OCI-LY7 (cell line): ENCODE data around the gene FCSK. TPM values are rescaled to one million over a fixed set of nuclear protein-coding genes. Genes with fewer than 3 reads are reported as not detected.

Source experiments
- BruUV-seq: library from RNA; stranded (reverse); fragments of 400-500 nt; replicated peaks from 2 replicates; lab custom pipeline; 2021; lab: Mats Ljungman, UMichigan
- CTCF ChIA-PET: fragments of 300-600 bp; sonication (Branson Sonifier 250); formaldehyde crosslinking; loops from one replicate; lab custom pipeline; 2022; ENCODE audit warnings: antibody characterized with exemption; ENCODE audit not compliant: unreplicated experiment; lab: Charles Lee
- POLR2A ChIA-PET: fragments of 300-600 bp; sonication (Branson Sonifier 250); formaldehyde crosslinking; loops from one replicate; lab custom pipeline; 2022; ENCODE audit warnings: antibody characterized with exemption; lab: Charles Lee
- DNase-seq: peaks from one replicate; pipeline ENCODE4 v3.0.0-alpha.2; 2015; ENCODE audit warnings: low spot score
- H2AFZ ChIP-seq: fragments of 200-600 bp; sonication (generic), shearing (Covaris generic); 2 replicates; pipeline ENCODE4 v1.6.1; 2014; ENCODE audit warnings: mild to moderate bottlenecking, antibody characterized with exemption, low read length, moderate library complexity
- H3K27ac ChIP-seq: fragments of 200-600 bp; sonication (generic); 2 replicates; pipeline ENCODE4 v1.5.1; 2014; ENCODE audit warnings: mixed run types, low read depth, mild to moderate bottlenecking, moderate library complexity, low read length, inconsistent platforms; ENCODE audit not compliant: poor library complexity, severe bottlenecking
- H3K36me3 ChIP-seq: fragments of 200-600 bp; sonication (generic); 2 replicates; pipeline ENCODE4 v1.6.1; 2014; ENCODE audit warnings: mild to moderate bottlenecking, antibody characterized with exemption, low read length, moderate library complexity, mixed read lengths; ENCODE audit not compliant: insufficient read depth
- H3K4me1 ChIP-seq: fragments of 200-600 bp; sonication (generic); 2 replicates; pipeline ENCODE4 v1.5.1; 2014; ENCODE audit warnings: mild to moderate bottlenecking, low read length; ENCODE audit not compliant: insufficient read depth, poor library complexity, severe bottlenecking
- H3K4me2 ChIP-seq: fragments of 200-600 bp; sonication (generic); 2 replicates; pipeline ENCODE4 v1.6.1; 2014; ENCODE audit warnings: mild to moderate bottlenecking, low read length
- H3K4me3 ChIP-seq: fragments of 200-600 bp; sonication (generic); 2 replicates; pipeline ENCODE4 v1.5.1; 2014; ENCODE audit warnings: mild to moderate bottlenecking, low read depth, low read length; ENCODE audit not compliant: poor library complexity, severe bottlenecking
- H3K79me2 ChIP-seq: fragments of 200-600 bp; sonication (generic); 2 replicates; pipeline ENCODE4 v1.6.1; 2016; ENCODE audit warnings: low read depth, mild to moderate bottlenecking, low read length, moderate library complexity, mixed read lengths; ENCODE audit not compliant: insufficient read depth
- H3K9me2 ChIP-seq: fragments of 200-600 bp; sonication (generic); 2 replicates; pipeline ENCODE4 v1.6.1; 2016; ENCODE audit warnings: mild to moderate bottlenecking, low read length, mixed read lengths; ENCODE audit not compliant: insufficient read depth
- H3K9me3 ChIP-seq: fragments of 200-600 bp; sonication (generic); 2 replicates; pipeline ENCODE4 v1.6.1; 2014; ENCODE audit warnings: mild to moderate bottlenecking, mixed run types, low read length, mixed read lengths
- H4K20me1 ChIP-seq: fragments of 200-600 bp; sonication (generic); 2 replicates; pipeline ENCODE4 v1.6.1; 2014; ENCODE audit warnings: mild to moderate bottlenecking, antibody characterized with exemption, low read length, moderate library complexity, mixed read lengths; ENCODE audit not compliant: insufficient read depth
- CTCF ChIP-seq: fragments of 200-600 bp; sonication (generic); conservative IDR thresholded peaks from 2 replicates; pipeline ENCODE4 v1.5.1; 2014; ENCODE audit warnings: mild to moderate bottlenecking, antibody characterized with exemption, low read length, moderate library complexity, mixed read lengths
- EZH2phosphoT487 ChIP-seq: fragments of 200-600 bp; sonication (generic); IDR thresholded peaks from 2 replicates; pipeline ENCODE4 v1.6.1; 2018; ENCODE audit warnings: low read depth, borderline replicate concordance, mild to moderate bottlenecking, mixed run types, antibody characterized with exemption, low read length, moderate library complexity, mixed read lengths
- intact Hi-C: fragments of 100-400 bp; cut with micrococcal nuclease; formaldehyde crosslinking; loops from one replicate; pipeline ENCODE4 v1.10.0; 2022; ENCODE audit not compliant: unreplicated experiment
- total RNA-seq, 2 experiments: library from RNA; depleted of rRNA in 1 of 2; stranded (reverse); fragments of >200 nt in 1 of 2; shearing (Covaris generic) in 1 of 2; gene quantifications; 2 replicates each; pipeline ENCODE4 v1.2.3, GENCODE V29; 2014 to 2022

The FCSK gene
- total RNA-seq, 2 experiments from 2014 or later = 6.8 to 14.3 TPM

GRCh38 chr16:70453117-70453891 is 1.1 kb upstream of the FCSK start:
- no peak for TF ChIP-seq CTCF
- Histone ChIP-seq H3K9me3 (no peaks in the 10 kb centered on the region), H3K4me2 (peak overlapping the region; percentile 90), H3K4me3 (peak overlapping the region; percentile 77), H3K27ac (peak overlapping the region; percentile 61), H3K9me2 (no peaks in the 10 kb centered on the region), H2AFZ (peak overlapping the region; percentile 92), H3K36me3 (no peaks in the 10 kb centered on the region), H3K4me1 (peaks cover 11% of the 10 kb centered on the region), H3K79me2 (no peaks in the 10 kb centered on the region), H4K20me1 (no peaks in the 10 kb centered on the region)
- DNase-seq = no peak
- CTCF ChIA-PET = interaction anchor here (1.0 to 1.5 kb wide), 4 partner anchors 14 to 62 kb away, joined by 3 to 6 read pairs (median 4); partner anchors contain the start of gene ST3GAL2
- POLR2A ChIA-PET = interaction anchor here (0.6 to 2.9 kb wide), 18 partner anchors 11 to 1160 kb away, joined by 3 to 19 read pairs (median 6); partner anchors contain the start of genes AARS1, COG4, SF3B3 and ST3GAL2
- TSS peak; percentile 94 for BruUV-seq
- intact Hi-C loops = no loop called here

GRCh38 chr16:70453892-70454221 is 538 bp upstream of the FCSK start:
- intact Hi-C loops = loop anchor here (1.0 to 2.0 kb wide), 4 partner anchors 15 to 73 kb away; partner anchors contain the start of gene ST3GAL2
- peak overlapping the region; percentile 92 for H2AFZ ChIP-seq
- no peaks in the 10 kb centered on the region for H3K9me3 ChIP-seq
- peak overlapping the region; percentile 61 for H3K27ac ChIP-seq
- BruUV-seq = no TSS peak
- no peak for DNase-seq
- H3K79me2 ChIP-seq = no peaks in the 10 kb centered on the region
- peak overlapping the region; percentile 77 for H3K4me3 ChIP-seq
- ChIA-PET CTCF (interaction anchor here (1.0 to 1.5 kb wide), 5 partner anchors 14 to 74 kb away, joined by 3 to 6 read pairs (median 4); partner anchors contain the start of gene ST3GAL2), POLR2A (interaction anchor here (0.6 to 2.9 kb wide), 17 partner anchors 11 to 304 kb away, joined by 3 to 19 read pairs (median 6); partner anchors contain the start of genes AARS1, COG4, SF3B3 and ST3GAL2)
- no peaks in the 10 kb centered on the region for H3K36me3 ChIP-seq
- H3K4me1 ChIP-seq = peaks cover 11% of the 10 kb centered on the region
- no peaks in the 10 kb centered on the region for H4K20me1 ChIP-seq
- TF ChIP-seq EZH2phosphoT487 (no peak), CTCF (no peak)
- H3K4me2 ChIP-seq = peak overlapping the region; percentile 90
- H3K9me2 ChIP-seq = no peaks in the 10 kb centered on the region
